GM19035 (cell line): ENCODE results near the gene CSK.

Experiments
- ATAC-seq: cut with Tn5 transposase; IDR thresholded peaks from one replicate; pipeline ENCODE4 v1.9.1; 2021; ENCODE audit not compliant: unreplicated experiment

Gene CSK

DNA sequence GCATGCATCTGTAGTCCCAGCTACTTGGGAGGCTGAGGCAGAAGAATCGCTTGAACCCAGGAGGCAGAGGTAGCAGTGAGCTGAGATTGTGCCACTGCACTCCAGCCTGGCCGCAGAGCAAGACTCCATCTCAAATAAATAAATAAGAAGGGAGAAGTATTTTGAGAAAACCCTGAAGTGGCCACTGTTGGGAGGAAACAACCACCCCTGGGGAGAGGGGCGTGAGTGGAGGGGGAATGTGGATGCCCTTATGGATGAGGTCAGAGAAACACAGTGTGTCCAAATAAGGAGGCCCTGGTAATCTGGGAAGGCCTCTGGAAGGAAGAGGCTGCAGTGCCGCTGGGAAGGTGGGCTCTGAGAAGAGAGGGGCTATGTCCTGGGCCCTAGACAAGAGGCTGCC is 40.4 kb downstream of the CSK start:
- ATAC-seq, result no peak

GRCh38 chr15:74823324-74823723 is 41.4 kb downstream of the CSK start:
- no peak for ATAC-seq

DNA sequence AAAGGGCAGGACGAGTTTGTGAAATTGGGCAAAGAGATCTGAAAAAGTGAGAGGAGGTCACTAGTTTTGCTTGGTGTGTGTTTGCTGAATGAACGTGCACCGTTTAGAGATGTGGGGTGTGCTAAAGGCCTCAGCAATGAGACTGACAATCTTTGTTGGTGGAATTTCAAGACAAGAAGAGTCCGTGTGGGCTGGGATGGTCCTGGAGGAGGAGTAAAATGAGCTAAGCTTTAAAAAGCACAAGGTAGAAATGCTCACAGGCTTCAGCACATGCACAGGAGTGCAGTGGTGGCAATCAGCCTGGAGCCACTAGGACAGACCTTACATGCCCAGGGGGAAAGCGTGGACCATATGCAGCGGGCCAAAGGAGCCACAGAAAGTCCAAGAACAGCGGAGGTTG is 43.1 kb downstream of the CSK start:
- ATAC-seq, result no peak

GRCh38 chr15:74825866-74826265 is 44.0 kb downstream of the CSK start:
- ATAC-seq, result no peak

DNA sequence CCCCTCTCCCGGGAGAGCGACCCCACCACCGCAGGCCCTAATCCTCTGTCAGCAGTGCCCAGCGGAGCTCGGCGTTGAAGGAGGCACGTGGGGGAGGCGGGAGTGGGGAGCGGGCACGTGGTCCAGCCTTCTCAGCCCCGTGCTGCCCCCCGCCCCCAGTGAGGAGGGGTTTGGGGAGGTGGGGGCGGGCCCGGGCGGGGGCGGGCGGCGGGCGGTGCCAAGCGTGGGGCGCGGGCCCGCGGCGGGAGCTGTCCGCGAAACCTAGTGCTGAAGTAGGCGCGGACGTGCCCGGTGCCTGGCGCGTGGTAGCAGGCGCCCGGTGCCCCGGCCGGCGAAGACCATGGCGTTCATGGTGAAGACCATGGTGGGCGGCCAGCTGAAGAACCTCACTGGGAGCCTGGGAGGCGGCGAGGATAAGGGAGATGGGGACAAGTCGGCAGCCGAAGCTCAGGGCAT is 44.5 kb downstream of the CSK start, which contains the start of gene CPLX3:
TSS of gene CPLX3 (plus strand) at position 264 of the 456 bp plus-strand sequence. CDS start at position 341, 77 bp downstream.
- ATAC-seq, result no peak

GRCh38 chr15:74826921-74827320 is 45.0 kb downstream of the CSK start:
- ATAC-seq, result no peak

DNA sequence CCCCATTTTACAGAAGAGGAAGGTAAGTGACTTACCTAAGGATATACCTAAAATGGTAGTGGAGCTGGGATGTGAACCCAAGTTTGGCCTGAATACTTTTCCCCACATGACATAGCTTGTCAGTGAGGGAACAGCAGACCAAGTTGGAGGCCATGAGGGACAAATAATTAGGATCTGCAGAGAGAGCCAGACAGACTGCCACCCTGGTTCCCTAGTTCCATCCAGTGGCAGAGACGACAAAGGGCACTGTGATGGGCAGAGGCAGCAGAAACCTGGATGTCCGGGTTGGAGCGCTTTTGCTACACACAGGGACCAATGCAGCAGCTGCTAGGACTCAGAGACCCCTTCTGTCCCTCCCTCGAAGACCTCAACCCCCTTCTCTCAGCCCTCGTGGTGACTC is 45.7 kb downstream of the CSK start:
- no peak for ATAC-seq

GRCh38 chr15:74828835-74829234 is 47.0 kb downstream of the CSK start:
- no peak for ATAC-seq

DNA sequence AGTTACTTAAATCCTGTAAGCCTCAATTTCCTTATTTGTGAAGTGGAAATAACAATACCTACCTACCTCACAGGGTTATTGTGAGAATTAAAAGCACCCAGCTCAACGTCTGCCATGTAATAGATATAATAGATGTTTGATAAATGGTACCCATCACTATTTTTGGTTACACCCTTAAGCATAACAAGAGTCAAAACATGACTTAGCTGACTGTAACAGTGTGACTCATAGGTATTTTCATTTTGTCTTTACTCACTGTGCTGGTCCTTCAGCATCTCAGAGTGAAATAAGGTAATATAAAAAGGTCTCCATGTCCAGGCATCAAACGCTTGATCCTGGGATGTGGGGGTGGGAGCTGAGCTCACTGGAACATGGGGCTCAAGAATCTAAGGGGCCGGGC is 47.6 kb downstream of the CSK start:
- ATAC-seq, result no peak

GRCh38 chr15:74829991-74830390 is 48.1 kb downstream of the CSK start:
- ATAC-seq, result no peak

GRCh38 chr15:74830868-74831267 is 49.0 kb downstream of the CSK start:
- ATAC-seq, result no peak

- ATAC-seq, result no peak
These were observed 50.1 kb downstream of the CSK start for GRCh38 chr15:74831813-74832495.

DNA sequence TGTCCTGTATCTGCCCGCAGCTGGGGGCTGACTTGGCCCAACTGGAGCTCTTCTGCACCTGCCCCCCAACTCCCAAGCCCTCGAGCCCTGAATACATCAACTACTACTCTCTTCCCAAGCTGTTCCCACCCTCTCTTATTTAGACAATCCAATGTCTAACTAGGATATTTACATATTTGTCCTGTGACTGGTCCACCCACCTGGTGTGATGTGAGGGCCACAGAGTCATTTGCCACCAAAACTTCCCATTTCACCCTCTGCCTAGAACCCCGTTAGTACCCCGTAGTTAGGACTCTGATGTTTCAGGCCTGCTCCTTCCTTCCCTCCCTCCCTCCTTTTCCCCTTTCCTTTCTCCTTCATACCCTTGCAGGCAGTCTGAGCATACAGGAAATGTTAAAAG is 50.9 kb downstream of the CSK start:
- ATAC-seq, result no peak

DNA sequence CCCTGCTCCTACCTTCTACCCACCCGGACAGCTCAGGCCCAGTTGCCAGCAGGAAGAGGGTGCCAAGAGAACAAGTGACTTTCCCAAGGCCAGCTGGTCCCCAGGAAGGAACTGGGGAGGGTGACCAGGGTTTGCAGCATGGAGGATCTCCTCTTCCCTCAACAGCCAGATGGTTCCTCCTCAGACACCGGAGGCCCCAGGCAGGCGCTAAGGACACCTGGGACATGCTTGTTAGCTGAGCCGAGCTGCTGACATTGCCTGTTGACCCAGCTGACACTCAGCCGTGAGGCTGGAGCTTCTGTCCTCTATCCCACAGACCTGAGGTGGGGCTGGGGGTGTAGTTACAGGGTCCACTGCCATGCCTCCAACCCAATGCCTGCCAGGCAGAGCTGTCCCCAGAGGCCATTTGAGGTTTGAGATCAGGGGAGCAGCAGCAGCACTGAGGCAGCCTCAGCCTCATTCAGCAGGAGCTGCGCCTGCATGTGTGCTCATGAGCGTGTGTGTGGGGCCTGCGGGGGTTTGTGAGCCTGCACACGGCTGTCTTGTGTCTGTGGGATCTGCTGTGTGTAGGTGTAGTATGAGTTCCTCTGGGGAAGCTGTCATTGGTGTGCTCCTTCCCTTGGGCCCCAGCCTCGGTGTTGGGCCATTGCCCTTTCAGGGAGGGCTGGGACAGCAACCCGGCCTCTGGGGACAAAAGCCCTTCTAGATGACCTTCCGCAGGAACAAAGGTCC is 51.7 kb downstream of the CSK start:
- ATAC-seq, result no peak

- no peak for ATAC-seq
These were observed 53.5 kb downstream of the CSK start for GRCh38 chr15:74835312-74835823.

GRCh38 chr15:74836846-74837245 is 55.0 kb downstream of the CSK start:
- ATAC-seq, result no peak

- ATAC-seq, result no peak
These were observed 55.7 kb downstream of the CSK start for GRCh38 chr15:74837482-74838136.

DNA sequence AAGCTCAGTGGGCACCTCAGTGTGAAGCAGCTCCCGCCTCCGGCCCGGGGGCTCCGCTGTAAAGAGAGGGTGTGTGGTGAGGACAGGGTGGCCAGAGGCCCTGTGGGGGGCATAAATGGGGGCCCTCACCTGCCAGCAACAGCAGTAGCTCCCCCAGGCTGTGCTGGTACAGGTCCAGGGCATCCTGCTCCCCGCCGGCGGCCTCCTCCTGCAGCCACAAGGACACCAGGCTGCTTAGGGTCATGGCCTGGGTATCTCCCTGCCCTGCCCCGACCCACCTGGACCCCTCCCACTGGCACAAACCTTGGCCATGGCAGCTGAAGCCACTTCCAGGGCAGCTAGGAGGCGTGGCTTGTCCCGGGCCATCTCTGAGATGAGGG is 56.2 kb downstream of the CSK start:
- ATAC-seq, result no peak

- ATAC-seq, result no peak
These were observed 57.1 kb downstream of the CSK start for GRCh38 chr15:74838746-74839525.

GRCh38 chr15:74839526-74840395 is 57.9 kb downstream of the CSK start:
- ATAC-seq, result no peak
